HG03095 (cell line): ENCODE results near the gene ECI1.
"Not testable (repeated sequence)": the region's sequence is repeated elsewhere in the genome, so short reads cannot be mapped to it uniquely, and the experiment has no call there.

Source experiments
- ATAC-seq: cut with Tn5 transposase; IDR thresholded peaks from one replicate; pipeline ENCODE4 v1.9.1; 2021; ENCODE audit warnings: moderate library complexity; ENCODE audit not compliant: unreplicated experiment

The ECI1 gene

DNA sequence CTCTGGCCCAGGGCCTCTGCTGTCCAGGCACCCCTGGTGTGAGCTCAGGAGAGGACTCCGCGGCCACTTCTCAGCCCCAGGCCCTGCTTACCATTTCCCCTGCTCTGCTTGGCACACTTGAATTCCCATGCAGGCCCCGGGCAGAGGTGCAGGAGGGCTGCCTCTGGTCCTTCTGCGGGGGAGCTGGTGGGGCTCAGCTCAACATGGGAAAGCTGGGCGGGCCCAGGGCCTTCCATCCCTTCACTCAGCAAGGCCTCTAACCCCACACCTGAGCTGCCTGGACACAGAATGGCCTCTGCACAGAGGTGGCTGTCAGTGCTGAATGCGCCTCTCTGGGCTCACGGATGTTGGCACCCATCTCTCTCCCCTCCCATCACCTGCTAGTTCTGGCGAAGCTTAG is 29.1 kb upstream of the ECI1 start:
- no peak for ATAC-seq

DNA sequence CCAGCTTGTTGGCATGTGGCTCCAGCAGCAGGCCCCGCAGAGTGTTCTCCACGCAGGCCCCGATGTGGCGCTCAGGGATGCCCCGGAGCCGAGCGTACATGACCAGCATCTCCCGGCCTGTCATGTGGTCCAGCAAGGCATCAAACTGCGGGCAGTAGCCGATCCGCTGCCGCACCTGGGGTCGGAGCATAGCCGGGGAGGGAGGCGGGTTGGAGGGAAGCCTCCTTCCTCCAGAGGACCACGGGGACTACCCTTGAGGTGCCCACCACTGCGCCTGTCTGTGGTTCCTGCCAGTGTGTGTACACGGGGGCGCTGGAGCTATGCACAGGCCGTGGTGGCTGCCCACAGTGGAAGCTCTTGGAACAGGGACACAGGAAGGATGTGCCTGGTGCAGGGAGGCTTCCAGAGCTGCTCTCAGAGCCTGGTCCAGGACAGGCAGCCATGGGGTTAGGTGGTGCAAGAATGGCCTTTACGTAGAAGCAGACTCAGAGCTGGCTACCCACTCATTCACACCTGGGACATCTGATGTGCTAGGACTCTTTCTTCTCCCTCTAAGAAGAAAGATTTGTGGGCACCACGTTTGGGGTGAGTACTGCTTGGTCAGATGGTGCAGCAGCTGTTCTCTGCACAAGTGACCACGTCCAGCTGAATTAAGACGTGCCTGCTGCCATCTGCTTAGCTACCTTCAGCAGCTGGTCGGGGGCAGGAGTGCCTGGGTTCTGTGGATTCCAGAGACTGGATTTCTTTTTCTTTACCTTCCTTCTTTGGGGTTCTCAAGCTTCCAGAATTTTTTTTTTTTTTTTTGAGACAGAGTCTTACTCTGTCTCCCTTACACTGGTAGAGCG is 27.8 kb upstream of the ECI1 start:
- ATAC-seq: no peak

DNA sequence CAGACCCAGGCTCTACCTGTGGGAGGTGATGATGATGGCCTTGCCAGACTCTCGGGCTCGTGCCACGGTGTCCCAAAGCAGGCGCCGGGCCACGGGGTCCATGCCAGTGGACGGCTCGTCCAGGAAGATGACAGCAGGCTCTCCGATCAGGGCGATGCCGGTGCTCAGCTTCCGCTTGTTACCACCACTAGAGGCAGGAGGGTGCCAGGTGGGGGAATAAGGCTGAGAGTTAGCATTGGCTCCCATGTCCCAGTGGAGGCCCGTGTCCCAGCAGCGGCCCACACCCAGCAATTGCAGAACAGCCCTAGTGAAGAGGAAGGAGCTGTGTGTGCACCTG is 26.9 kb upstream of the ECI1 start:
- no peak for ATAC-seq

DNA sequence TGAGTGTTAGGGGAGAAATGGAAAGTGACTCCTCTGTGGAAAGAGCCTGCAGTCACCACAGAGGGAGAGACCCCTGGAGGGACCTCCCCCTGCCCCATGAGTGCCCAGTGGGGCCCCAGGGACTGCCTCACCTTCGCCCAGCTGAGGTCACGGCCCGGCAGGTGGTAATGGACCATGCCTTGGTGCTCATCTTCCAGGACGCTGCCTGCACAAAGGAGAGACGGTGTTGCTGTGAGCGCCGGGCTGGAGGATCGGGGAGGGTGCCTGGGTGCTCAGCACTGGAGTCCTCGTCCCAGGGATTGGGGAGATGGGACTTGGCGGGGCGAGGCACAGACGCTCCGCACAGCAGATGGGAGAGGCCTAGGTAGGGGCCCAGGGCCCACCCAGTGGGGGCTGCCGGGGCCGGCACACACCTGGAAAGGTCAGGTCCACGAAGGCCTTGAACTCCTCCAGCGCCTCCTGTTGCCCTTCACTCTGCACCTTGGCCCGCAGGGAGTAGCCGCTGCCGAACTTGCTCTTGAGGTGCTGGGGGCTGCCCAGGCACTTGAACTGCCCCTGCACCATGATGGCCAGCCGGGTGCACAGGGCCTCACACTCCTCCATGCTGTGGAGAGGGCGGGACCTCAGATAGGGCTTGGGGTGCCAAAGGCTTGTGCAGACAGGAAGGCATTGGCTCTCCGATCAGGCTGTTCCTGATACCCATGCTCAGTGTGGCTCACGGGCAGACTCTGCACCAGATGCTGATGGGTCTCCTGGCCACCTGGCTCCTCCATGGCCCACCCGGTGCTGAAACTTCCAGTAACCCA is 26.3 kb upstream of the ECI1 start:
- ATAC-seq: no peak

DNA sequence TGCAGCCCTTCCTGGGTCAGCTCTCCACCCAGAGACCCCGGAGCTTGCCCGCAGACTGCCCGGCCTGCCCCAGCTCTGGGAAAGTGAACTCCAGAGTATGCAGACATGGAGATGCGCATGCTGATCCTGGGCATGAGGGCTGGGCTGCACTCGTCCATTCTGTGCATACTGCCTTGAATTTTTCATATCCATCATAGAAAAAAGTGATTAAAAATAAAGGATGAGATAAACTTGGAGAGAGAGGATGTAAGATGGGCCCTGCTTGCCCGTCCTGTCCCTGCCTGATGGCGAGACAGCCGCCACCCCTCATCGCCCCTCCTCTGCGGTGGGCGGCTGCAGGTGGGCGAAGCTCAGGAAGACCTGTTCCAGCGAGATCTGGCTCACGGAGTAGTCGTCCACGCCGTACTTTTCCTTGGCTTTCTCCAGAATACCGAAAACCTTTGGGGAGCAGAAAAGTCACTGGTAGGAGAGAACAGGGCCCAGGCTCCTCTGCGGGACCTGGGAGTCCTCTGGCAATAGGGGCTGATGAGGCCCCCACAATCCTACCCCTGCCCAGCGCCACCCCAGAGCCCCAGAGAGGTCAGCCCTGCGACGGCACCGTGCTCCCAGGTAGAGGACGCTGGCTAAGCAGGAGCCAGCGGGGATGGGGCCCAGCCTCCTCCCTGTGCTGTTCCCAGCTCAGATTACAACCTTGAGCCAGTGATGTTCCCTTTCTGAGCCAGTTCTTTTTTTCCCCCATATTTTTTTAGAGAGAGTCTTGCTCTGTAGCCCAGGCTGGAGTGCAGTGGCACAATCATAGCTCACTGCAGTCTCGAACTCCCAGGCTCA is 25.2 kb upstream of the ECI1 start:
- no peak for ATAC-seq

DNA sequence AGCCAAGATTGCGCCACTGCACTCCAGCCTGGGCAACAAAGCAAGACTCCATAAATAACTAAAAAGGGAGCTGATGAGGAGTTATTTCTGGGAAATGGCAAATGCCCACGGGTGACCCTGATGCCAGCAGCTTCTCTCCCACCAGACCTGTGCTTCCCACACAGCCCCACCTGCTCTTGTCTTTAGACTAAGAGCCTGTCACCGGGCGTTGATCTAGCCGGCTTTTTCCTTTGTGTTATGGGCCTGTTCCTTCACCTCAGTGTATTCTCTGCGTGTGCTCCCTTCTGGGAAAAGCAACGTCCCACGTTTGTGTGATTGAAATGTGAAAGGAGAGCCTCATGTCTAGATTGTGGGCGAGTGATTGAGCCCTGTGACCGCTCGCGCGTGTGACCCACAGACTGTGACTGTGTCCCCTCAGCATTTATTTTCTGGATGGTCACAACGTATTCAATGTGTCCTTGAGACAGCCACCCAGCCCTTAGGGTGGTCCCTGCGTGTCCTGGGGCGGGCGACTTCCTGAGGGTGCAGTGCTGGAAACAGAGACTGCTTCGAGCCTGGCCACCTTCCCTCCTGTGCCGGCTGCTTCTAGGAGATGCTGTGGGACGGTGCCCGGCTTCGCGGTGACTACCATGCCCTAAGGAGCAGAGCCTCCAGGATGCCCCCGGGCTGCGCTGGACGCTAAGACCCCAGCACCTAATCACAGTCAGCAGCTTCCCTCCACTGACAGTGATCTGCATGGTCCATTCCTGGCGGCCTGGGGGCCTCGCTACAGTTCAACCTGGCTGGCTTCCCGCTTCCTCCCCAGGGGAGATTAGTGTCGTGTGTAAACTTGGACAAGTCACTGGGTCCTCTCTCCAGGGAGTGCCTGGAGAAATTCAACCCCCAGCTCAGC is 24.3 kb upstream of the ECI1 start:
- ATAC-seq: no peak

DNA sequence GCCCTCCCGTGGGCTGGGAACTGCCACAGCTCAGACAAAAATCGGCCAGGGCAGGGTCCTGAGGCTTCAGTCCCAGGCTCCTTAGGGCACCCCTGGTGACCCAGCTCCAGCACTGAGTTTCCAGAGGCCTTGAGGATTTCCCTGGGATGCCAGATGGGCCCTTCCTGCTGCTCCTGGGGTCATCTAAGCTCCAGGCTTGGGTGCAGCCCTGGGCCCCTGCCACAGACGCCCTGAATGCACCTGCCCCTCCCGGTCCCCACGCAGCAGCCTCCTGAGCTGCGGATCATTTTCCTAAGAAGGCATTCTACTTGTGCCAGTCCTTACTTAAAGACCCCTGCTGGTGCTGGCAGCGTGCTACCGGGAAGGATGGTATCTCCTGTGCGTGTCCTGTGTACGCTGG is 22.5 kb upstream of the ECI1 start:
- ATAC-seq: no peak

DNA sequence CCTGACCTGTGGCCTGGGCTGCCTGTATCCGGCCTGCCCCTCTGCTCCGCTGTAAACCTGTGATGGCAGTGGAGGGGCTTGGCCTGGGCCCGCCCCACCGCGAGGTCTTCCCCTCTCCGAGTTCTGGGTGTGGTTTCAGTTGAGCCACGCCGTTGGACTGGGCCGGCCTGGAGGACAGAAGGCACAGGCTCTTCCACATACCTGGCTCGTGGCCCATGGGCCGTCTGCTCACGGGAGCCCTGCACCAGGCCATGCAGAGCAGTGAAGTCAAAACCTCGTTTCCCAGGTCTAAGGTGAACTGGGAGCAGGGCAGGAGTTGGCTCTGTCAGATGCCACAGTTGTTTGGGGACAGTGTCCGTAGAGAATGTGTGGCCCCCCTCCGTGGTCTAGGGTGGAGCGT is 22.1 kb upstream of the ECI1 start:
- no peak for ATAC-seq

DNA sequence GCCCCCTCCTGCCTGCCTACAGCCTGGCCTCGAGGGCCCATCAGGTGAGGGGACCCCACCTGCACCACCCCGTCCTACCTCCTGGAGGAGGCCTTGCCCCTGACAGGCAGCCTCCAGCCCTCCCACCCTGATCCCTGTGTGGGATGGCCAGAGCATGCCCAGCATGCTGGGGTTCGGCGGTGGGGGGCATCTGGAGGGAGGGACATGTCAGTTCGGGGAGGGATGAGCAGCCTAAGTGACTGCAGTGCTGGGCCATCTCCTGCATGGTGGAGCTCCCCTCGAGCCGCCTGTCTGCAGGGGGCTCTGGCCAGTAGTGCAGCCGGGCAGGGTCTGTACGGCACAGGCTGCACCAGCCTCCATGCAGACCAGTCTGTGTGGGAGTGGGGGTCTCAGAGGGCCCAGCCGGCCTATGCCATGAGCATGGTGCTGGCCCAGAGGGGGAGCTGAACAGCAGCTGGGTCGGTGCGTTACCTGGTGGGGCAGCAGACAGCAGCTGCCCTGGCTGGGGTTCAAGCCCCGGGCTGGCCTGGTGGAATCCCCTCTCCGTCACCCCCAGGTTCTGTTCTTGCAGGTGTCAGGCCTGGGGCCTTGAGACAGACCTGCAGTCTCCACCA is 20.6 kb upstream of the ECI1 start:
- no peak for ATAC-seq

DNA sequence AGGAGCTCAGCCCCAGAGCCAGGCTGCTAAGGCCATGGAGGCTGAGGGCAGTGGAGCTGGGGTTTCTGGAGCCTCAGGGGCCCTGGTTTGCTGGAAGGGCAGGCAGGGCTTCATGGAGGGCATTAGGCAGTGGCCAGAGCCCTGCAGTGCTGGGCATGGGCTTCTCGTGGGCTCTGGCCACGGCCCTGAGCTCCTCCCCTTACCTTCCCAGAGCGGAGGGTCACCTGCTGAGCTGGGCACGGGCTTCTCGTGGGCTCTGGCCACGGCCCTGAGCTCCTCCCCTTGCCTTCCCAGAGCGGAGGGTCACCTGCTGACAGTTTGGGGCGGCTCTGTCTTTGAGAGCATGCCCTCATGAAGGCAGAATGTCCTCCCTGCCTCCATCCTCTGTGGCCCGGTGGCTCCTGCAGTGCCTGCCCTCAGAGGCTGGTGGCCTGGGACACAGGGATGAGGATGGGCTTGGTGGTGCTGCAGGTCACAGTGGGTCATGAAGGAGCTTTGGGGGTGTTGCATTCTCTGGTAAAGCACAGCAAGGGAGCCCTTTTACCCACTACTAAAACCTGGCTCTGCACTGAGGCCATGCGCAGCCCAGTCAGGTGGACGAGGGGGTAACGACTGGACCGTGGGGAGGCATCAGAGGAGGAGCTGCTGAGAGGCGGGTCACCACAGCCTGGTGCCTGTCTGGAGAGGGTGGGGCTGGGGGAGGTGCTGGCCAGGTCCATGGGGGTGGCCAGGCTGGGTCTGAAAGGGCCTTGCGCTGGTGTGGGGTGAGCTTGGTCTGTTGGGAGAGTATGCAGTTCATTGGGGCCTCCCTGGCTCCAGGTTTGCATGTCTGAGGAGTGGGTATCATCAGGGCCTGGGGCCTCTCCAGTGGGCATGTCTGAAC is 19.4 kb upstream of the ECI1 start:
- no peak for ATAC-seq

DNA sequence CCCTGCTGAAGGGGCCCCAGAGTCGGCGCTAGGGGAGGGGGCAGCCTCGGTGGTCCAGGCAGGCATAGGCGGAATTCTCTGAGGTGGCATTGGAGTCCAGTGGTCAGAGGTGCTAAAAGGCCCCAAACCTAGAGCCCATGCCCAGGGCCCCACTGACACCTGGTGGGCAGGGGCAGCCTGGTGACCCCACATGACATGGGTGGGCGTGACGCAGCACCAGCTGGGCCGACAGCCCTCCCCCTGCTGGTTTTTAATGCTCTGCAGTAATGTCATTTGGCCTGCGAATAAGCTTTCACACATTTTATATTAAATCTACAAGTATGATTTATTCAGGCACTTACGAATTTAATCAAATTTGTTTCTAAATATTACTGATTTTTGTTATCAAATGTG is 18.7 kb upstream of the ECI1 start:
- ATAC-seq: no peak

DNA sequence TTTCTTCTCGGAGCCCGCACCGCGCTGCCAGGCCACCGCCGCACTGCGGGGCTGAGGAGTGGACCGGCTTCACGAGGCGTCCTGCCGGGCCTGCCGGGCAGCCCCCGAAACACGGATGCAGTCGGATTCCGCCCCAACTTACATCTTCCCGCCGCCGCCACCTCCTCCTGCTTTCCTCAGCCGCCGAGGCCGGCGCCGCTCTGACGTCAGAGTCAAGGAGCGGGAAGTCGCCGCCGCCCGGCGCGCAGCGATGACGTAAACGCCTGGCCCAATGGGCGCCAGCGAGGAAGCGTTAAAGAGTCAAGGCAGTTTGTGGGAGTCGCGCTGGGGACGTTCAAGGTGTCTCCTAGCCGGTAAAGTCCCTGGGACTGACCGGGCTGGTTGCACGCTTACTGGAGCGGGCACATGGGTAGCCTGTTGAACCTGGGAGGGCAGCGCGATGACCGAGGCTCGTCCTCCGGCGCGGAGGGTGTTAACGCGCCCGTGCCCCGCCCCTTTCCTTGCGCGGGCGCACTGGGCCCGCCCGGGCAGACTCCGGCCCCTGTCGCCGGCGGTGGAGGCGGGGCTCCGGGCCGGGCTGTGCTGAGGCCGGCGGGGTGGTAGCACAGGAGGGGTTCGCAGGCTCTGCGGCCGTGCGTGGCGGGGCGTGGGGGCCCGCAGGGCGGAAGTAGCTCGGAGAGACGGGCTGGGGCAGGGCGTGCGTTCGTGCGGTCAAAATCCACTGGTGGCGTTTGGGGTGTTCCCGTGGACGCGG is 16.7 kb upstream of the ECI1 start, which contains the start of gene RNPS1:
RNPS1 (minus strand) TSS at position 214 of the 754 bp plus-strand sequence. CDS start 3,483 bp downstream, outside the sequence.
- ATAC-seq: peak; percentile 67

DNA sequence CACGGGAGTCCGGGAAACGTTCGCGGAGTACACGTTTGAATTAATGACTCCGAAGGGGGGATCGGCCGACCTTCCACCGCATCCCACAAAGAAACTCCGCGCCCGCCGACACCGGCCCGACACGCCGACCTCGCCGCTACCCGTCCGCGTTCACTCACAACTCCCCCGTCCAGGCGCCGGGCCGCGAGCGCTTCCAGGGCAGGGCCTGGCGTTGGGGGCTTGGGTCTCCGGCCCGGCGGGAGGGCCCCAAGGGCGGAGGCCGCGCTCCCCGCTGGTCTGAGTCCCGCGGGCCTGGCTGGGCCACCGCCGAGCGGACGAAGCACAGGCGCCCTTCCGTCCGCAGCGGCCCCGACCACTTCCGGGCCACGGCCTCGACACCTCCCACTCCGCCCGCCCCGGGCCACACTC is 16.1 kb upstream of the ECI1 start:
- peak; percentile 44 for ATAC-seq

DNA sequence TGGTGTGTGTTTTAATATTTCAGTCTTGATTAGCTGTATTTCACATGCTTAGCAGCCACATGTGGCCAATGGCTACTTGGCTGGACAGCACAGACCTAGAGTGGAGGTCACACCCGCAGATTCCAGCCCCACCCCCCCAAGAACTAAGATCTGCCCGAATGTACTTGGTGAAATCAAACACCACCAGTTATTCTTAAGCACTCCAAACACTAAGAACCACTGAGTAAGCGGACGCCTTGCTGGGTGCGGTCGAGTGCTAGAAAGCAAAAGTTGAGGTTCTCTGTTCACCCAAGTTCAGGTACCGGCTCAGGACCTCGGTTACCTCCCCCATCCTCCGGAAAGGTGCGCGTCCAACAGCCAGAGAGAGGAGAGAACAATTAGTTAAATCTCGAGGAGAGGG is 15.5 kb upstream of the ECI1 start:
- ATAC-seq: not testable (repeated sequence)

DNA sequence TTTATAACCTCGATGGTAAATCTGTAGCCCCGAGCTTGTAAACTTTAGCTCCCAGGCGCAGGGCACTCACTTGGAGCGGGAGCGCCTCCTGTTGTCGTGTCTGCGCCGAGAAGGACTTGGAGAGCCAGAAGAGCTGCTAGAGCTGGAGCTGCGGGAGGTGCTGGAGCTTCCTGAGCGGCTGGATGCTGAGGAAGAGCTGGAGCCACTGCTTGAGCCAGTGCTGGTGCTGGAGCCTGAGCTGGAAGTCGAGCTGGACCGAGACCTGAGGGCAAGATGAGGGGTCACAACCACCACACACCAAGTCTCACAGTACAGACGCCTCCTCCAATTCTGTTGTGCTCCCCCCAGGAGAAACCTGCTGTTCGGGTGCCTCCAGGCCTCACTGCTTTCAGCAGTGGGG is 11.6 kb upstream of the ECI1 start:
- not testable (repeated sequence) for ATAC-seq

DNA sequence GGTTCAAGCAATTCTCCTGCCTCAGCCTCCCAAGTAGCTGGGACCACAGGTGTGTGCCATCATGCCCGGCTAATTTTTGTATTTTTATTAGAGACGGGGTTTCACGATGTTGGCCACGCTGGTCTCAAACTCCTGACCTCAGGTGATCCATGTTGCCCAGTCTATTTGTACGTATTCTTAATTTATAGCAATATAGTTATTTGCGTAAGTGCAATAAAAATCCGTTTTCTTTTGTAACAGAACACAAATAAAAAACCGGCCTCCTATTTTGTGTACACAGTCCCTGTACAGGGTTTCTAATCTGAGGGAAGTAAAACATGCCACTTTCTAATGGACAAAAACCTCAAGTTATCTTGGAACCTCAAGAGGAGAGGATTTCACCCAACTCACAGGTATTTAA is 8.9 kb upstream of the ECI1 start:
- no peak for ATAC-seq

DNA sequence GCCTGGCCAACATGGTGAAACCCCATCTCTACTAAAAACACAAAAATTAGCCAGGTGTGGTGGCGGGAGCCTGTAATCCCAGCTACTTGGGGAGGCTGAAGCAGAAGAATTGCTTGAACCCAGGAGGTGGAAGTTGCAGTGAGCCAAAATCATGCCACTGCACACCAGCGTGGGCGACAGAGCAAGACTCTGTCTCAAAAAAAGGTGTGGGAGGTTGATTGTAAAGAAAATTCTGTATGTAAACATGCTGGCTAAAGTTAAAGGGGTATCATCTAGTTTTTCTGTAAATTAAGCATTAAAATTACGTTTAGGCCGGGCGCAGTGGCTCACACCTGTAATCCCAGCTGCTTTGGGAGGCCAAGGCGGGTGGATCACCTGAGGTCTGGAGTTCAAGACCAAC is 7.1 kb upstream of the ECI1 start:
- not testable (repeated sequence) for ATAC-seq

DNA sequence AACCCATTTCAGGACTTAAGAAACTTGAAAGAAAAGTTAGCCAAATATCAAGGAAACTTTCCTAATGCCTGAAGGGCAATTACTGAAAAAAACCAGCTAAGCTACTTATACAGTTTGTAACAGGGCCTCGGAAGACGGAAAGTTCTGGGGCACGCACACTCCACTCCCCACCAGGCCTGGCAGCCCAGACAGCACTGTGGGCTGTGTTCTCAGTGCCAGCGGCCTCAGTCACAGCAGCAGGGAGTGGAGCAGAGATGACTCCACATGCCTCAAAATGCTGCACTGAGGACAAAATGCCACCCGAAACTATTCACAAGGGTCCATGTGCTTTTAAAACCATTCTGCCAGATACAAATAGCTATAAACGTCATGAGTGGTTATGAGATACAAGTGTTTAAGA is 6.3 kb upstream of the ECI1 start:
- ATAC-seq: no peak
